Hepatocyte (in vitro differentiated cells): ENCODE results near the gene HOXC11. TPM values are rescaled to one million over a fixed set of nuclear protein-coding genes. Genes with fewer than 3 reads are reported as not detected.

Experiments used
- DNase-seq: peaks from one replicate; pipeline ENCODE4 v3.0.0-alpha.2; 2016; ENCODE audit warnings: low spot score
- H2AFZ ChIP-seq: fragments of 200-600 bp; sonication (generic); 2 replicates; pipeline ENCODE4 v1.6.0; 2016; ENCODE audit warnings: antibody characterized with exemption, mild to moderate bottlenecking
- H3K27ac ChIP-seq: fragments of 200-600 bp; sonication (generic); 2 replicates; pipeline ENCODE4 v1.5.1; 2016; ENCODE audit warnings: mild to moderate bottlenecking
- H3K27me3 ChIP-seq: fragments of 200-600 bp; sonication (generic); 2 replicates; pipeline ENCODE4 v1.6.1; 2016
- H3K36me3 ChIP-seq: fragments of 200-600 bp; sonication (generic); replicated peaks from 2 replicates; pipeline ENCODE4 v1.5.1; 2016; ENCODE audit warnings: low read depth; ENCODE audit not compliant: insufficient read depth
- H3K4me1 ChIP-seq: fragments of 200-600 bp; sonication (generic); 2 replicates; pipeline ENCODE4 v1.5.1; 2016; ENCODE audit warnings: mild to moderate bottlenecking, moderate library complexity; ENCODE audit not compliant: insufficient read depth
- H3K4me2 ChIP-seq: fragments of 200-600 bp; sonication (generic); 2 replicates; pipeline ENCODE4 v1.6.0; 2016
- H3K4me3 ChIP-seq: fragments of 200-600 bp; sonication (generic); 2 replicates; pipeline ENCODE4 v1.5.1; 2016; ENCODE audit warnings: mild to moderate bottlenecking
- H3K79me2 ChIP-seq: fragments of 200-600 bp; sonication (generic); 2 replicates; pipeline ENCODE4 v1.6.0; 2017; ENCODE audit warnings: mild to moderate bottlenecking
- H3K9me2 ChIP-seq: fragments of 200-600 bp; sonication (generic); replicated peaks from 2 replicates; pipeline ENCODE4 v1.6.0; 2017; ENCODE audit warnings: mild to moderate bottlenecking; ENCODE audit not compliant: insufficient read depth
- H3K9me3 ChIP-seq: fragments of 200-600 bp; sonication (generic); 2 replicates; pipeline ENCODE4 v1.5.1; 2016; ENCODE audit warnings: low read depth, mild to moderate bottlenecking
- H4K20me1 ChIP-seq: fragments of 200-600 bp; sonication (generic); 2 replicates; pipeline ENCODE4 v1.6.0; 2016; ENCODE audit warnings: mild to moderate bottlenecking; ENCODE audit not compliant: insufficient read depth, poor library complexity, severe bottlenecking
- EZH2 ChIP-seq: fragments of 200-600 bp; sonication (generic); IDR thresholded peaks from 2 replicates; pipeline ENCODE4 v1.6.1; 2016; ENCODE audit warnings: antibody characterized with exemption, mild to moderate bottlenecking, borderline replicate concordance
- EZH2phosphoT487 ChIP-seq: fragments of 200-600 bp; sonication (generic); IDR thresholded peaks from one replicate; pipeline ENCODE4 v1.6.1; 2018; ENCODE audit warnings: antibody characterized with exemption, mild to moderate bottlenecking, low read depth, moderate library complexity; ENCODE audit not compliant: unreplicated experiment, severe bottlenecking
- WGBS: methylation state at CpG from one replicate; pipeline ENCODE4 v1.1.6; 2016; ENCODE audit warnings: low lambda C conversion rate; ENCODE audit errors: missing lambda C conversion rate; 5-methylcytosine and 5-hydroxymethylcytosine counted together
- polyA plus RNA-seq: library from polyadenylated mRNA; unstranded; fragments of >200 nt; fragmentation: Nextera tagmentation; extraction: Ambion mirVana; gene quantifications from 2 replicates; pipeline ENCODE4 v1.2.1, GENCODE V29; 2016
- total RNA-seq: library from RNA; depleted of rRNA; stranded (reverse); fragments of >200 nt; gene quantifications from 2 replicates; pipeline ENCODE4 v1.2.3, GENCODE V29; 2014
- TF ChIP-seq, protein P1 (sequence below): fragments of 200-600 bp; sonication (generic); IDR thresholded peaks from 2 replicates; pipeline ENCODE4 v1.5.1; 2016; ENCODE audit warnings: antibody characterized with exemption, mild to moderate bottlenecking; ENCODE audit not compliant: poor library complexity

The HOXC11 gene
- total and polyA plus RNA-seq, 2 experiments from 2014 or later: 0.63 to 1.3 TPM

DNA sequence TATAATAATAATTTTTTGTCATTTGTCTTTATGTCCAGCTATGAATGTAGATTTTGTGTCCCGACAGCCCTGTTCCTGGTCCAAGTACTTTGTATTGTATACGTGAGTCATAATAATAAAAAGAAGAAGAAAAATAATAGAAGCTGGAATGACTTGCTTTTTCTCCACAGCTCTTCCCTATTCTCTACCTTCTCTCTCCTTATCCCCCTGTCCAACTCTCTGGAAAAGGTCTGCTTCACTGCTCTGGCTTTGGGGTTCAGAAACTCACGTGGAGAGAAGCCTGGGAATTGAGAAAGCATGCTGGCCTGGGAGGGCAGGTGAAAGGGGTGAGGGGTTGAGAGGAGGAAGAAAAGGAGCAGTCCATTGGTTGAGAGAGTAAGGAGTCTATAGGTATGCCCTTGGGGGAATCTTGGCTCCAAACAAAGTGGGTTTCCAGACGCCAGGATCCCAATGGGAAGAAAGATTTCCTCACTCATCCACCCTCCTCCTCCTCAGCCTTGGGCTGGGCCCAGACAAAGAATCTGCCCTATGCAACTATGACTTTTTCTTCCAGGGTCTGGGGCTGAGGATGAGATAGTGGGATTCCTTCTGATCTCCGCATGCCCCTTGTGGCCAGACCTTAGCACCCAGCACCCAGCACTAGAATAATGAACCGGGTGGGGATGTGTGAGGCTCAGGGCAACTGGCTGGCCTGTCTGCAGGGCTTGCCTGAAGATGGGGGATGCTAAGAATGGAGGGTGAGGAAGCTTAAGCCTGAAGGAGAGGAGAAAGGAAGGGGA lies 39.9 kb downstream of the HOXC11 start:
- H3K4me2 ChIP-seq: no peak overlapping the region
- TF ChIP-seq, protein P1, sequence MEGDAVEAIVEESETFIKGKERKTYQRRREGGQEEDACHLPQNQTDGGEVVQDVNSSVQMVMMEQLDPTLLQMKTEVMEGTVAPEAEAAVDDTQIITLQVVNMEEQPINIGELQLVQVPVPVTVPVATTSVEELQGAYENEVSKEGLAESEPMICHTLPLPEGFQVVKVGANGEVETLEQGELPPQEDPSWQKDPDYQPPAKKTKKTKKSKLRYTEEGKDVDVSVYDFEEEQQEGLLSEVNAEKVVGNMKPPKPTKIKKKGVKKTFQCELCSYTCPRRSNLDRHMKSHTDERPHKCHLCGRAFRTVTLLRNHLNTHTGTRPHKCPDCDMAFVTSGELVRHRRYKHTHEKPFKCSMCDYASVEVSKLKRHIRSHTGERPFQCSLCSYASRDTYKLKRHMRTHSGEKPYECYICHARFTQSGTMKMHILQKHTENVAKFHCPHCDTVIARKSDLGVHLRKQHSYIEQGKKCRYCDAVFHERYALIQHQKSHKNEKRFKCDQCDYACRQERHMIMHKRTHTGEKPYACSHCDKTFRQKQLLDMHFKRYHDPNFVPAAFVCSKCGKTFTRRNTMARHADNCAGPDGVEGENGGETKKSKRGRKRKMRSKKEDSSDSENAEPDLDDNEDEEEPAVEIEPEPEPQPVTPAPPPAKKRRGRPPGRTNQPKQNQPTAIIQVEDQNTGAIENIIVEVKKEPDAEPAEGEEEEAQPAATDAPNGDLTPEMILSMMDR: no peak
- TF ChIP-seq EZH2phosphoT487 (no peak), EZH2 (no peak)
- DNase-seq: no peak

DNA sequence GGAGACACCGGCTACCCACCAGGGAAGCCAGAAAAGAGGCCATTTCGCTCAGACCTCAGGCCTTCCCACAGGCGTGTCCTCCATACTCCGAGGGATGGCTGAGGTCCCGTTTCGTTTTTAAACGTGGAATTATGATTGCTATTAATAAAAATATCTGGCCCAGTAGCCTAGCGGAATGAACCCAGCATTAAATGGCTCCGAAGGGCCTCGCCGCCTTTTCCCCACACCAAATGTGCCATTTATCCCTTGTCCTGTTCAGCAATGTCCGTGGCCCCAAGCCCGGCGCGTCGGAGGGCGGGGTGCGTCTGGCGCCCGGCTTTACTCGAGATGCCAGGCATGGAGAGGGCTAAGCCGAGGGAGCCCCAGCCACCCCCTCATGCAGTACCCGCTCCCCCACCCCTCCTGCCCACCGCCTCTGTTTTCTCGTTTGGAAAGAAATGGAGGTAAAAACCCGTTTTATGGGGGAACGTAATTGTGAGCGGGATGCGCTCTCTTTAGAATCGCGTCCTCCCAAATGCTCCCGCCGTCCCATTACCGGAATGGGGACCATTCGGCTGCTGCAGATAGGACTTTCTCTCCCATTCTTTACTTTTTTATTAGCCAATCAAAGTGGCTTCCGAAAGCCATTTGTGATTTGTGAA lies 41.6 kb downstream of the HOXC11 start:
- Histone ChIP-seq H3K79me2 (peaks cover 14% of the 10 kb centered on the region), H2AFZ (no peak overlapping the region), H4K20me1 (no peaks in the 10 kb centered on the region), H3K4me1 (peaks cover 13% of the 10 kb centered on the region), H3K9me3 (no peaks in the 10 kb centered on the region), H3K27ac (peak overlapping the region; percentile 28), H3K36me3 (no peaks in the 10 kb centered on the region), H3K4me2 (peak overlapping the region; percentile 59), H3K27me3 (peaks cover 77% of the 10 kb centered on the region), H3K4me3 (no peak overlapping the region), H3K9me2 (no peaks in the 10 kb centered on the region)
- DNase-seq: no peak
- TF ChIP-seq, protein P1: no peak
- TF ChIP-seq EZH2: peak; percentile 88
- WGBS: 11% methylated on average over 34 of the region's 36 CpGs

More for the DNA sequence above, 39.9 kb downstream of the HOXC11 start:
- H3K9me3 ChIP-seq: no peaks in the 10 kb centered on the region
- H2AFZ ChIP-seq: no peak overlapping the region
- H3K4me1 ChIP-seq: peaks cover 9% of the 10 kb centered on the region
- H3K27ac ChIP-seq: peak overlapping the region; percentile 15
- no peak overlapping the region for H3K4me3 ChIP-seq
- H3K79me2 ChIP-seq: peaks cover 9% of the 10 kb centered on the region
- peaks cover 77% of the 10 kb centered on the region for H3K27me3 ChIP-seq
- no peaks in the 10 kb centered on the region for H3K36me3 ChIP-seq
- no peaks in the 10 kb centered on the region for H4K20me1 ChIP-seq
- no peaks in the 10 kb centered on the region for H3K9me2 ChIP-seq
- 39% methylated on average over 6 of the region's 6 CpGs for WGBS

DNA sequence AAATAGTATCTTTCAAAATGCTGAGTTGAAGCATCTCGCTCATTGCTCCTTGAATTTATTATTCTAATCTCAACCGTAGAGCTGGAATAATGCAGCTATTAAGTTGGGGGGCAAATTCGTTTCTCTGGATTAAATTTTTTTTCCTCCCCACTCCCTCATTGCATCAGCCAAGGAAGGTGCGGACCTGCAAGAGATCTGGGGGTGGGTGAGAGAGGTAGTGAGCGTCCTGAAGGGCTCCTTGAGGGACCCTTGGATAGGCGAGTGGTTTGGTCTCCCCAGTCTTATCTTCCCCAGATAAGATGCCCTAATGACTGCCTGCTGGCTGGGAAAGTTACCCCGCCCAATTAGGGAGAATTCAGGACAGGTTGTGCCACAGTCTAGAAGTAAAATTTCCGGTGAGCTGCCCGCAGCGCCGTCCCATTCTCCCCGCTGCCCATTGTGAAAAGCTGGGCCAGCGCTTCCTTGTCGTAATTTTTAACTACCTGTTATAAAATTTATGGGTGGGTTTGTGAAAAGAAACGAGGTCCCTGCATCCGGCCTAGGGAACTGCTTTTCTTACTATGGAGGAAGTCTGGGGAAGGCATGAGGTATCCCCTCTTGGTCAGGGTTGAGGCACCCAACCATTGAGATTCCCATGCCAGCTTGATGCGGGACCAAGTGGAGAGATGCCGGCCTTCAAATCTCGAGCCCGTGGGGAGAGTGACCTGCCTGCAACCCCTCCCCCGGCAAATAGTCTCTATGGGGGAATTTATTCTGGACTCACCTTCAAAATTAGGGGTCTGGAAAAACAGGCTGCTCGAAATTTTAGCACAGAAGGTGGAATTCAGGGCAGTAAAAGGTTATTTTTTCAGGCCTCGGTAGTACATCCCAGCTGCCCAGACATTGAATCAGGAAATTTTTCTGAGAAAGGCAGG lies 42.3 kb downstream of the HOXC11 start:
- Histone ChIP-seq H3K79me2 (peaks cover 18% of the 10 kb centered on the region), H3K36me3 (no peaks in the 10 kb centered on the region), H3K27me3 (peaks cover 77% of the 10 kb centered on the region), H3K9me3 (no peaks in the 10 kb centered on the region), H3K4me1 (peaks cover 13% of the 10 kb centered on the region), H3K9me2 (no peaks in the 10 kb centered on the region), H3K4me3 (no peak overlapping the region), H3K27ac (no peak overlapping the region), H3K4me2 (peak overlapping the region; percentile 59), H4K20me1 (no peaks in the 10 kb centered on the region), H2AFZ (no peak overlapping the region)
- WGBS: 20% methylated on average over 23 of the region's 23 CpGs
- DNase-seq: no peak
- TF ChIP-seq, protein P1: no peak
- no peak for TF ChIP-seq EZH2
